CD14-positive monocyte (primary cell): ENCODE data around the gene PRKD3. TPM values are rescaled to one million over a fixed set of nuclear protein-coding genes. Genes with fewer than 3 reads are reported as not detected.

ENCODE experiments used
- DNase-seq, 3 donors: peaks; one replicate each; pipeline ENCODE4 v3.0.0-alpha.2; 2011 to 2022
- H2AFZ ChIP-seq: 2 replicates; pipeline ENCODE4 v1.6.0; 2012; ENCODE audit warnings: mild to moderate bottlenecking, low read depth, low read length, inconsistent platforms; ENCODE audit not compliant: insufficient read depth, poor library complexity, severe bottlenecking
- H3K27ac ChIP-seq, 2 donors: 1 replicate in 1 of 2; 2 replicates in 1 of 2; pipeline ENCODE4 v1.5.1; 2012 to 2013; ENCODE audit warnings: low read length in 2 of 2, control low read depth in 1 of 2, inconsistent platforms in 1 of 2, low read depth in 1 of 2, mild to moderate bottlenecking in 1 of 2
- H3K27me3 ChIP-seq, 2 donors: one replicate each; pipeline versions ENCODE4 v1.6.0 to v1.6.1; 2011 to 2013; ENCODE audit warnings: low read length in 2 of 2; ENCODE audit not compliant: control insufficient read depth in 2 of 2, insufficient read depth in 2 of 2
- H3K36me3 ChIP-seq, 2 donors: replicated peaks in 1 of 2; 1 replicate in 1 of 2; 2 replicates in 1 of 2; pipeline versions ENCODE4 v1.5.1 to v1.6.1; 2012 to 2013; ENCODE audit warnings: low read length in 2 of 2, control low read depth in 1 of 2, inconsistent platforms in 1 of 2, mild to moderate bottlenecking in 1 of 2; ENCODE audit not compliant: insufficient read depth in 2 of 2, control insufficient read depth in 1 of 2
- H3K4me1 ChIP-seq, 2 donors: 1 replicate in 1 of 2; 2 replicates in 1 of 2; pipeline versions ENCODE4 v1.5.1 to v1.6.1; 2012 to 2013; ENCODE audit warnings: low read length in 2 of 2, control low read depth in 1 of 2, inconsistent platforms in 1 of 2, mild to moderate bottlenecking in 1 of 2, moderate library complexity in 1 of 2; ENCODE audit not compliant: insufficient read depth in 2 of 2, control insufficient read depth in 1 of 2
- H3K4me2 ChIP-seq: replicated peaks from 2 replicates; pipeline ENCODE3; 2012; ENCODE audit warnings: low read length, moderate library complexity, mild to moderate bottlenecking; ENCODE audit not compliant: poor library complexity, severe bottlenecking; ENCODE audit errors: extremely low read depth
- H3K4me3 ChIP-seq, 3 experiments: fragments of 200-600 bp in 1 of 3; sonication (generic) in 1 of 3; replicated peaks in 1 of 3; 1 replicate in 2 of 3; 2 replicates in 1 of 3; pipeline ENCODE4 v1.5.1; 2011 to 2013; ENCODE audit warnings: low read length in 3 of 3, mild to moderate bottlenecking in 3 of 3, control low read depth in 2 of 3, low read depth in 2 of 3, inconsistent platforms in 1 of 3, moderate library complexity in 1 of 3
- H3K79me2 ChIP-seq: 2 replicates; pipeline ENCODE4 v1.6.0; 2012; ENCODE audit warnings: mild to moderate bottlenecking, control low read depth, inconsistent platforms, low read length, moderate library complexity; ENCODE audit not compliant: insufficient read depth
- H3K9ac ChIP-seq: 2 replicates; pipeline ENCODE4 v1.6.0; 2017; ENCODE audit warnings: low read length, mild to moderate bottlenecking; ENCODE audit not compliant: insufficient read depth, poor library complexity, severe bottlenecking
- H3K9me3 ChIP-seq, 2 donors: replicated peaks in 1 of 2; 1 replicate in 1 of 2; 2 replicates in 1 of 2; pipeline versions ENCODE4 v1.5.1 to v1.6.1; 2012 to 2013; ENCODE audit warnings: low read length in 2 of 2, control low read depth in 1 of 2; ENCODE audit not compliant: control insufficient read depth in 1 of 2, insufficient read depth in 1 of 2
- H4K20me1 ChIP-seq: 2 replicates; pipeline ENCODE4 v1.6.0; 2012; ENCODE audit warnings: mild to moderate bottlenecking, low read length, control low read depth, moderate library complexity; ENCODE audit not compliant: insufficient read depth
- H3K27ac Mint-ChIP-seq, 7 donors: one replicate each; pipeline ENCODE4 v1.8.0; 2020; ENCODE audit warnings: mild to moderate bottlenecking in 7 of 7, mixed read lengths in 7 of 7, moderate library complexity in 6 of 7, inconsistent platforms in 2 of 7
- H3K27me3 Mint-ChIP-seq, 3 donors: one replicate each; pipeline ENCODE4 v1.8.0; 2021 to 2022; ENCODE audit warnings: low read depth in 3 of 3, mild to moderate bottlenecking in 3 of 3, mixed read lengths in 3 of 3, moderate library complexity in 3 of 3, inconsistent platforms in 1 of 3
- H3K36me3 Mint-ChIP-seq, 2 donors: one replicate each; pipeline ENCODE4 v1.8.0; 2020; ENCODE audit warnings: mixed read lengths in 2 of 2, inconsistent platforms in 1 of 2, mild to moderate bottlenecking in 1 of 2
- H3K4me1 Mint-ChIP-seq: one replicate; pipeline ENCODE4 v1.8.0; 2020; ENCODE audit warnings: mild to moderate bottlenecking, mixed read lengths
- H3K4me3 Mint-ChIP-seq, 2 donors: one replicate each; pipeline ENCODE4 v1.8.0; 2020; ENCODE audit warnings: mild to moderate bottlenecking in 2 of 2, mixed read lengths in 2 of 2, moderate library complexity in 1 of 2
- H3K9me3 Mint-ChIP-seq, 7 donors: one replicate each; pipeline ENCODE4 v1.8.0; 2020 to 2022; ENCODE audit warnings: mixed read lengths in 7 of 7, mild to moderate bottlenecking in 6 of 7, moderate library complexity in 6 of 7, inconsistent platforms in 2 of 7
- WGBS: methylation state at CpG from one replicate; pipeline ENCODE4 v1.1.5; 2013; ENCODE audit warnings: missing lambda C conversion rate; ENCODE audit not compliant: insufficient coverage; 5-methylcytosine and 5-hydroxymethylcytosine counted together
- intact Hi-C, 2 donors: fragments of 100-400 bp; cut with micrococcal nuclease; formaldehyde crosslinking; loops; one replicate each; pipeline versions ENCODE4 v1.15.0 to v1.15.1; 2023
- polyA plus RNA-seq, 3 donors: library from polyadenylated mRNA; depleted of rRNA in 1 of 3; unstranded in 2 of 3; stranded (reverse) in 1 of 3; fragments of 300-500 nt in 2 of 3; fragments of >200 nt in 1 of 3; fragmentation: Illumina TruSeq in 2 of 3; gene quantifications; 1 replicate in 2 of 3; 2 replicates in 1 of 3; pipeline ENCODE4 v1.2.3, GENCODE V29; 2012 to 2021
- TF ChIP-seq, protein P1 (sequence below): fragments of 200-600 bp; IDR thresholded peaks from one replicate; pipeline ENCODE4 v1.8.0; 2022; ENCODE audit warnings: antibody characterized with exemption, mild to moderate bottlenecking

PRKD3 gene
- polyA plus RNA-seq, 3 donors, result 14.2 to 17.5 (median 16.9) TPM

DNA sequence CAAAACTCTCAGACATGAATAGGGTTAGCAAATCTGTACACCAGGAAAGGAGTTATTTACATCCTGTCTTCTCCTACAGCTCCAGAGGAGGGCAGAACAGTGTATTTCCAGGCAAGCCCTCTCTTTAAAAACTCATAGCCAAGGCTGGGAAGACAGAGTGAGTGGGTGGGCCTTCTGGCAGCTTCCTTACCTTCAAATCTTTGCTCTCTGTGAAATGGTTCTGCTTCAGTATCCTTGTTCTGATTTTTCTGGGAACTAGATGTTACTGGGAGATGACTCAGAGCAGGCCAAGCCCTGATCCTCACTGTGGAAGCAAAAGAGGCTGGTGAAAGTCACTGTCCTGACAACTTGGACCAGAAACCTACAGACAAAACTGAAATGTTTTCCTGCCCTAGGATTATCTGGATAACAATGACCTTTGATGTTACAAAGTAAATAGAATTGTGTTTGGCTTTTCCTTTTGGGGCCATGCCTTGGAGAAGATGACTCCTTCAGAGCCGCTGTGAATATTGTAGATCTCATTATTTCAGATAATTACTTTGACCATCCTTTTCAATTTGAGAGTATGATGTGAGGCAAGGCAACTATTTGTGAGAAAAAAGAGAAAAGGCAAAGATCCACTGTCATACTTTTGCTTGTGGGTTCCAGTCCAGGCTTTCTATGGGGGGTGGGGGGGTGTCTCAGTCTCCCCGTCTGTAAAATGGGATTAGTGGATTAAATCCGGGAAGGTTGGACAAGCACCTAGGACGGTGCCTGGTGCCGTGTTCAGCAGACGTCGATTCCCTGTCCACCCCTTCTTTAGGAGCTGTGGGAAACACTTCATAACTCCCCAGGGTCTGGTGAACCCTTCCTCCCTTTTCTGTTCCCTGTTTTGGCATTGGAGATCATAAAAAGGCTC, 19.2 kb upstream of the PRKD3 start:
- Mint-ChIP-seq H3K4me3 (peak overlapping the region; percentile 91 to 94), H3K9me3 (peaks cover 0 to 3% (median 0%) of the 10 kb centered on the region in 7 donors), H3K27ac (peak overlapping the region in 6 of 7 donors; percentile 88 to 100 (median 94)), H3K36me3 (peaks cover 0 to 5% of the 10 kb centered on the region in 2 donors), H3K4me1 (peaks cover 50% of the 10 kb centered on the region), H3K27me3 (peaks cover 2 to 3% (median 2%) of the 10 kb centered on the region in 3 donors)
- H3K4me1 ChIP-seq, result peaks cover 43 to 60% of the 10 kb centered on the region in 2 donors
- peaks cover 38% of the 10 kb centered on the region for H3K79me2 ChIP-seq
- intact Hi-C loops, result no loop called here
- whole genome bisulfite sequencing, result 85% methylated on average over 5 of the region's 7 CpGs
- peak overlapping the region; percentile 86 for H3K9ac ChIP-seq
- peak overlapping the region; percentile 82 to 84 for H3K27ac ChIP-seq
- DNase-seq, result peak in 2 of 3 donors; percentile 48 to 53
- peaks cover 4% of the 10 kb centered on the region for H4K20me1 ChIP-seq
- H3K9me3 ChIP-seq, result no peaks in the 10 kb centered on the region
- TF ChIP-seq, protein P1, sequence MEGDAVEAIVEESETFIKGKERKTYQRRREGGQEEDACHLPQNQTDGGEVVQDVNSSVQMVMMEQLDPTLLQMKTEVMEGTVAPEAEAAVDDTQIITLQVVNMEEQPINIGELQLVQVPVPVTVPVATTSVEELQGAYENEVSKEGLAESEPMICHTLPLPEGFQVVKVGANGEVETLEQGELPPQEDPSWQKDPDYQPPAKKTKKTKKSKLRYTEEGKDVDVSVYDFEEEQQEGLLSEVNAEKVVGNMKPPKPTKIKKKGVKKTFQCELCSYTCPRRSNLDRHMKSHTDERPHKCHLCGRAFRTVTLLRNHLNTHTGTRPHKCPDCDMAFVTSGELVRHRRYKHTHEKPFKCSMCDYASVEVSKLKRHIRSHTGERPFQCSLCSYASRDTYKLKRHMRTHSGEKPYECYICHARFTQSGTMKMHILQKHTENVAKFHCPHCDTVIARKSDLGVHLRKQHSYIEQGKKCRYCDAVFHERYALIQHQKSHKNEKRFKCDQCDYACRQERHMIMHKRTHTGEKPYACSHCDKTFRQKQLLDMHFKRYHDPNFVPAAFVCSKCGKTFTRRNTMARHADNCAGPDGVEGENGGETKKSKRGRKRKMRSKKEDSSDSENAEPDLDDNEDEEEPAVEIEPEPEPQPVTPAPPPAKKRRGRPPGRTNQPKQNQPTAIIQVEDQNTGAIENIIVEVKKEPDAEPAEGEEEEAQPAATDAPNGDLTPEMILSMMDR, result peak; percentile 19
- H2AFZ ChIP-seq, result peak overlapping the region; percentile 90
- peak overlapping the region; percentile 43 to 88 (median 61) for H3K4me3 ChIP-seq
- H3K4me2 ChIP-seq, result peak overlapping the region; percentile 92
- no peaks in the 10 kb centered on the region for H3K36me3 ChIP-seq
- no peaks in the 10 kb centered on the region for H3K27me3 ChIP-seq

DNA sequence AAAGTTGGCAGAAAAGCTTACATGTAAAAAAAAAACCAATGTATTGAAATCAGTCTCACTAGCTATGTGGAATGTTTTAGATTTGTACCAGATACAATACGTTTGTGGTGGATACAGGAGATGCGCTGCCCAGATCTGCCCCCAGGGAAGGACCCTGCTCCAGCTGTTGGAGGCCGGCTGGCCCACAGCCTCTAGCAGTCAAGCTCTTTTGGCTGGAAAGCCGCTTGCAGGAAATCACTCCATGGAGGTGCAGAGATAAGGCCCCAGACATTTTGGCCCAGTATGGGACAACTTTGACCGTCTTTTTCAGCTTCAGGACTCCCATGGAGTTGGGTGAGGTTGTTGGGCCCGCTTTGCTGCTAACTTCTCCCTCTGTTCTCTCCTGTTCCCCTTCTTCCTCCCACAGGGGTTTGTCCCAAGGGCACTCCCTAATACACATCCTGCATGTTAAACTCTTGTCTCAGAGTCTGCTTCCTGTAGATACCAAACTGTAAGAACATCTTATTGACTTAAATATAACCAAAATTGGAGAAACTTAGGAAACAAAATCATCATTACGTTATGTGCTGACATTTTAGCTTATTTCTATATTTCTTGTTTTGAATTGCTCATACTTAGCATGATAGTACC, 18.1 kb upstream of the PRKD3 start:
- H3K4me1 Mint-ChIP-seq, result peaks cover 51% of the 10 kb centered on the region
- H3K36me3 Mint-ChIP-seq, result peaks cover 0 to 5% of the 10 kb centered on the region in 2 donors
- Histone ChIP-seq H3K4me2 (no peak overlapping the region), H3K4me1 (peaks cover 44 to 60% of the 10 kb centered on the region in 2 donors), H3K9me3 (no peaks in the 10 kb centered on the region), H3K36me3 (no peaks in the 10 kb centered on the region), H3K79me2 (peaks cover 27% of the 10 kb centered on the region), H4K20me1 (no peaks in the 10 kb centered on the region), H3K4me3 (no peak overlapping the region), H3K9ac (no peak overlapping the region), H3K27ac (no peak overlapping the region), H3K27me3 (no peaks in the 10 kb centered on the region), H2AFZ (no peak overlapping the region)
- peaks cover 2 to 3% (median 2%) of the 10 kb centered on the region in 3 donors for H3K27me3 Mint-ChIP-seq
- intact Hi-C loops, result no loop called here
- TF ChIP-seq, protein P1, result peak; percentile 2
- no peak for DNase-seq
- H3K4me3 Mint-ChIP-seq, result peak overlapping the region in 1 of 2 donors; percentile 55
- peaks cover 0 to 3% (median 0%) of the 10 kb centered on the region in 7 donors for H3K9me3 Mint-ChIP-seq
- WGBS, result 100% methylated on average over 3 of the region's 7 CpGs
- peak overlapping the region in 2 of 7 donors; percentile 41 to 42 for H3K27ac Mint-ChIP-seq
